ENCODE results near the gene TRIM47. TPM values are rescaled to one million over a fixed set of nuclear protein-coding genes. Genes with fewer than 3 reads are reported as not detected.

TRIM47 gene
- total and polyA plus RNA-seq, 2 experiments from 2014 or later, result 13.0 to 36.9 TPM

DNA sequence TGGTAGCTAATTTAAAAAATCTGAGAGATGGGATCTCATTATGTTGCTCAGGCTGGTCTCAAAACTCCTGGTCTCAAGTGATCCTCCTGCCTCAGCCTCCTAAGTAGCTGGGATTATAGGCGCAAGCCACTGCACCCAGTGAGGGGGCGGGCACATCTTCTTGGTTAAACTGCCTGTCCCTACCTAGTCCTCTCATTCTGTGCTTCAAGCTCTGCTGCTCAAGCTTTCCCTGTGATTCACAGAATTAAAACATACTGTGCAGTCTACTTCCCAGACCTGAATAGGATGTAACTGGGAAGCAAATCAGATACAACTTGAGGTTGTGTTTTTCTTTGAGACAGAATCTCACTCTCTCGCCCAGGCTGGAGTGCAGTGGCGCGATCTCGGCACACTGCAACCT is 24.0 kb upstream of the TRIM47 start:
- Histone ChIP-seq H4K20me1 (ENCODE audit: insufficient read depth, poor library complexity, severe bottlenecking) (no peaks in the 10 kb centered on the region), H3K4me1 (ENCODE audit: insufficient read depth) (peaks cover 6% of the 10 kb centered on the region), H3K9me2 (replicated peaks; ENCODE audit: insufficient read depth) (no peaks in the 10 kb centered on the region), H3K79me2 (peaks cover 20% of the 10 kb centered on the region), H3K27ac (no peak overlapping the region), H2AFZ (no peak overlapping the region), H3K9me3 (ENCODE audit: low read depth) (no peaks in the 10 kb centered on the region), H3K36me3 (replicated peaks; ENCODE audit: insufficient read depth, low read depth) (no peaks in the 10 kb centered on the region), H3K27me3 (no peaks in the 10 kb centered on the region), H3K4me3 (no peak overlapping the region), H3K4me2 (no peak overlapping the region)
- 97% methylated on average over 6 of the region's 6 CpGs for WGBS (ENCODE audit: low lambda C conversion rate, missing lambda C conversion rate)
- DNase-seq (ENCODE audit: low spot score), result no peak
- TF ChIP-seq EZH2 (IDR thresholded peaks at IDR 0.05; ENCODE audit: borderline replicate concordance) (no peak), EZH2phosphoT487 (IDR thresholded peaks at IDR 0.05; ENCODE audit: low read depth, severe bottlenecking, unreplicated experiment) (no peak)
- TF ChIP-seq, protein P1, sequence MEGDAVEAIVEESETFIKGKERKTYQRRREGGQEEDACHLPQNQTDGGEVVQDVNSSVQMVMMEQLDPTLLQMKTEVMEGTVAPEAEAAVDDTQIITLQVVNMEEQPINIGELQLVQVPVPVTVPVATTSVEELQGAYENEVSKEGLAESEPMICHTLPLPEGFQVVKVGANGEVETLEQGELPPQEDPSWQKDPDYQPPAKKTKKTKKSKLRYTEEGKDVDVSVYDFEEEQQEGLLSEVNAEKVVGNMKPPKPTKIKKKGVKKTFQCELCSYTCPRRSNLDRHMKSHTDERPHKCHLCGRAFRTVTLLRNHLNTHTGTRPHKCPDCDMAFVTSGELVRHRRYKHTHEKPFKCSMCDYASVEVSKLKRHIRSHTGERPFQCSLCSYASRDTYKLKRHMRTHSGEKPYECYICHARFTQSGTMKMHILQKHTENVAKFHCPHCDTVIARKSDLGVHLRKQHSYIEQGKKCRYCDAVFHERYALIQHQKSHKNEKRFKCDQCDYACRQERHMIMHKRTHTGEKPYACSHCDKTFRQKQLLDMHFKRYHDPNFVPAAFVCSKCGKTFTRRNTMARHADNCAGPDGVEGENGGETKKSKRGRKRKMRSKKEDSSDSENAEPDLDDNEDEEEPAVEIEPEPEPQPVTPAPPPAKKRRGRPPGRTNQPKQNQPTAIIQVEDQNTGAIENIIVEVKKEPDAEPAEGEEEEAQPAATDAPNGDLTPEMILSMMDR (IDR thresholded peaks at IDR 0.05; ENCODE audit: poor library complexity), result no peak

DNA sequence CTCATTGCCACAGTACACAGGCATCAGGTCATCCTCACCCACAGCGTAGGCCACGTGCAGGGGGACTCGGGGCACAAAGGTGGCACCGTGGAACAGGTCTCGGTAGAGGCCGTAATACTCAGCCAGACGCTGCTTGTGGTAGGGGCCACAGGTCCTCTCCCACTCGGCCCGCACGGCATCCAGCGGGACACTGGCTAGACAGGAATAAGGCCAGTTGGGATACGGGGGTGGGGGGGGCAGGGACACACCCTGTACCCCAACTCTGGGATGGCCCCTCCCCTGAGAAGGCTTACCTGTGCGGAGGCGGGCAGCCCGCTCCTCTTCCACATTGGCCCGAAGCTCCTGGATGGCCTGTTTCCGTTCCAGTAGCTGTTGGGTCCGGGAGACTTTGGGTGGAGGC is 23.3 kb upstream of the TRIM47 start:
- Histone ChIP-seq H3K36me3 (replicated peaks; ENCODE audit: insufficient read depth, low read depth) (no peaks in the 10 kb centered on the region), H3K9me2 (replicated peaks; ENCODE audit: insufficient read depth) (no peaks in the 10 kb centered on the region), H3K27ac (no peak overlapping the region), H3K9me3 (ENCODE audit: low read depth) (no peaks in the 10 kb centered on the region), H3K4me2 (no peak overlapping the region), H4K20me1 (ENCODE audit: insufficient read depth, poor library complexity, severe bottlenecking) (no peaks in the 10 kb centered on the region), H3K4me3 (no peak overlapping the region), H3K79me2 (peaks cover 20% of the 10 kb centered on the region), H3K4me1 (ENCODE audit: insufficient read depth) (peaks cover 11% of the 10 kb centered on the region), H3K27me3 (no peaks in the 10 kb centered on the region), H2AFZ (no peak overlapping the region)
- WGBS (ENCODE audit: low lambda C conversion rate, missing lambda C conversion rate), result 94% methylated on average over 18 of the region's 18 CpGs
- TF ChIP-seq, protein P1 (IDR thresholded peaks at IDR 0.05; ENCODE audit: poor library complexity), result no peak
- DNase-seq (ENCODE audit: low spot score), result no peak

DNA sequence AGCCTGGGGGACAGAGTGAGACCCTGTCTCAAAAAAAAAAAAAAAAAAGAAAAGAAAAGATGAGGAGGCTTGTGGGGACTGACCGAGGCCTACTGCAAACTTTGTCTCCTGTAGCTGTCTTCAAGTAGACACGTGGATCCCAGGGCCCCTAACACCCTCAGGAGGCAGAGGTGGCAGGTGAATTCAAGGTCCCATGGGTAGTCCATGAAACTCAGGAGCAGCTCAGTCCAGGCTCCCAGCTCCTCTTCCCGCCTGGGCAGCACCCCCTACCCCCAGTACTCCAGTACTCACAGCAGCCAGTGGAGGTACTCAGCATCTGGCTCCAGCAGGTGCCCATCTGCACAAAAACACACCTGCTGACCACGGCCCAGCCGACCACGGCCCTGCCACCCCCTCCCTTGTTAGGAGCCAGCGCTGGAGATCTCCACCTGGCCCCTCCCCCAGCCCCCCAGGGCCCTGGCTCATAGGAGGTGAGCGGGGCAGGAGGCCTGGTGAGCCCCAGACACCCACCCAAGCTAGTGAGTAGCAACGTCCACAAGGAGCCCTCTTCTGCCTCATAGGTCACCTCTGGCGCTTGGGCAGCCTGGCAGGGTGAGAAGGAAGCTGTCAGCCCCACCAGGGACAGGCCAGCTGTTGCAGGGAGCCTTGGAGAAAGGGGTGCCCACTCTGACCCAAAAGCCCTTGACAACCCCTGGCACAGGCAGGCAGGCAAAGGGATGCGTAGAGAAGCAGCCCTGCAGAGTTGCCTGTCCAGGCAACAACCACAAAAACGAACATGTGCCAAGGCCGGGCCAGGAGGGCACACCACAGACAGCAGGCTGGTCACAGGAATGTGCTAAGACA is 22.5 kb upstream of the TRIM47 start:
- TF ChIP-seq, protein P1 (IDR thresholded peaks at IDR 0.05; ENCODE audit: poor library complexity), result no peak
- TF ChIP-seq EZH2 (IDR thresholded peaks at IDR 0.05; ENCODE audit: borderline replicate concordance), result no peak
- no peak for TF ChIP-seq EZH2phosphoT487 (IDR thresholded peaks at IDR 0.05; ENCODE audit: low read depth, severe bottlenecking, unreplicated experiment)
- DNase-seq (ENCODE audit: low spot score), result no peak
- Histone ChIP-seq H3K9me2 (replicated peaks; ENCODE audit: insufficient read depth) (no peaks in the 10 kb centered on the region), H4K20me1 (ENCODE audit: insufficient read depth, poor library complexity, severe bottlenecking) (no peaks in the 10 kb centered on the region), H3K27me3 (no peaks in the 10 kb centered on the region), H3K9me3 (ENCODE audit: low read depth) (no peaks in the 10 kb centered on the region), H3K4me2 (no peak overlapping the region), H3K4me3 (no peak overlapping the region), H2AFZ (no peak overlapping the region), H3K79me2 (peaks cover 22% of the 10 kb centered on the region), H3K4me1 (ENCODE audit: insufficient read depth) (peaks cover 11% of the 10 kb centered on the region), H3K36me3 (replicated peaks; ENCODE audit: insufficient read depth, low read depth) (no peaks in the 10 kb centered on the region), H3K27ac (no peak overlapping the region)
- WGBS (ENCODE audit: low lambda C conversion rate, missing lambda C conversion rate), result 95% methylated on average over 12 of the region's 13 CpGs

Measured in hepatocyte (in vitro differentiated cells).